Osteoblast (primary cell): ENCODE results near the gene EFHB. TPM values are rescaled to one million over a fixed set of nuclear protein-coding genes. Genes with fewer than 3 reads are reported as not detected.
"Not testable (repeated sequence)": the region's sequence is repeated elsewhere in the genome, so short reads cannot be mapped to it uniquely, and the experiment has no call there.

Experiments
- DNase-seq: peaks from one replicate; pipeline ENCODE4 v3.0.0; 2011; ENCODE audit warnings: low spot score, mixed read lengths; ENCODE audit not compliant: insufficient read length; ENCODE audit errors: missing footprints
- H2AFZ ChIP-seq: 2 replicates; pipeline ENCODE4 v1.6.0; 2011; ENCODE audit warnings: mild to moderate bottlenecking, low read length
- H3K27ac ChIP-seq: 2 replicates; pipeline ENCODE4 v1.5.1; 2011; ENCODE audit warnings: mild to moderate bottlenecking, low read depth, low read length, moderate library complexity
- H3K27me3 ChIP-seq: 2 replicates; pipeline ENCODE4 v1.6.0; 2012; ENCODE audit warnings: mild to moderate bottlenecking, control low read depth, inconsistent platforms, low read length, moderate library complexity; ENCODE audit not compliant: insufficient read depth
- H3K36me3 ChIP-seq: 2 replicates; pipeline ENCODE4 v1.5.1; 2011; ENCODE audit warnings: mild to moderate bottlenecking, low read length, control low read depth, moderate library complexity; ENCODE audit not compliant: insufficient read depth
- H3K4me1 ChIP-seq: 2 replicates; pipeline ENCODE4 v1.5.1; 2011; ENCODE audit warnings: mild to moderate bottlenecking, low read length, control low read depth, moderate library complexity; ENCODE audit not compliant: insufficient read depth
- H3K4me2 ChIP-seq: 2 replicates; pipeline ENCODE4 v1.6.0; 2011; ENCODE audit warnings: mild to moderate bottlenecking, low read length; ENCODE audit not compliant: insufficient read depth
- H3K4me3 ChIP-seq: fragments of 200-600 bp; sonication (generic); 3 replicates; pipeline ENCODE4 v1.5.1; 2012; ENCODE audit warnings: mild to moderate bottlenecking, low read length, inconsistent platforms; ENCODE audit not compliant: insufficient read depth
- H3K79me2 ChIP-seq: 2 replicates; pipeline ENCODE4 v1.6.0; 2012; ENCODE audit warnings: mild to moderate bottlenecking, low read length, control low read depth, inconsistent platforms; ENCODE audit not compliant: insufficient read depth
- H3K9me3 ChIP-seq: 2 replicates; pipeline ENCODE4 v1.5.1; 2011; ENCODE audit warnings: low read depth, low read length, control low read depth
- H4K20me1 ChIP-seq: 2 replicates; pipeline ENCODE4 v1.6.0; 2012; ENCODE audit warnings: mild to moderate bottlenecking, low read length, control low read depth; ENCODE audit not compliant: insufficient read depth
- CTCF ChIP-seq: IDR thresholded peaks from 2 replicates; pipeline ENCODE4 v1.5.1; 2011; ENCODE audit warnings: mild to moderate bottlenecking, low read depth, low read length, moderate library complexity; ENCODE audit errors: extremely low read depth
- total RNA-seq: library from RNA; depleted of rRNA; stranded (reverse); fragments of >200 nt; gene quantifications from 2 replicates; pipeline ENCODE4 v1.2.3, GENCODE V29; 2012

EFHB gene
- total RNA-seq, 1 donor: 1.8 TPM

- TF ChIP-seq CTCF: no peak
- Histone ChIP-seq H3K27ac (no peak overlapping the region), H3K36me3 (no peaks in the 10 kb centered on the region), H3K4me3 (no peak overlapping the region), H3K4me1 (no peaks in the 10 kb centered on the region), H4K20me1 (no peaks in the 10 kb centered on the region), H3K4me2 (no peak overlapping the region), H2AFZ (no peak overlapping the region), H3K27me3 (no peaks in the 10 kb centered on the region), H3K9me3 (no peaks in the 10 kb centered on the region), H3K79me2 (no peaks in the 10 kb centered on the region)
- no peak for DNase-seq
Observed at GRCh38 chr3:19877656-19878055, 56.4 kb downstream of the EFHB start.

GRCh38 chr3:19866751-19867347, 67.2 kb downstream of the EFHB start:
- no peaks in the 10 kb centered on the region for H3K9me3 ChIP-seq
- no peaks in the 10 kb centered on the region for H3K79me2 ChIP-seq
- no peaks in the 10 kb centered on the region for H3K36me3 ChIP-seq
- no peaks in the 10 kb centered on the region for H4K20me1 ChIP-seq
- DNase-seq: peak; percentile 60
- no peak overlapping the region for H3K27ac ChIP-seq
- no peak overlapping the region for H3K4me2 ChIP-seq
- TF ChIP-seq CTCF: peak; percentile 78
- H3K27me3 ChIP-seq: no peaks in the 10 kb centered on the region
- H3K4me1 ChIP-seq: no peaks in the 10 kb centered on the region
- no peak overlapping the region for H2AFZ ChIP-seq
- H3K4me3 ChIP-seq: no peak overlapping the region

- DNase-seq, H3K4me1 ChIP-seq, H4K20me1 ChIP-seq, H3K4me3 ChIP-seq, H3K36me3 ChIP-seq, H3K27ac ChIP-seq, H3K79me2 ChIP-seq, H3K9me3 ChIP-seq, H3K27me3 ChIP-seq, H2AFZ ChIP-seq, H3K4me2 ChIP-seq: not testable (repeated sequence)
Observed at GRCh38 chr3:19855318-19855717, 78.7 kb downstream of the EFHB start.

- H3K27ac ChIP-seq, DNase-seq, H3K4me1 ChIP-seq, H3K9me3 ChIP-seq, H3K79me2 ChIP-seq, H2AFZ ChIP-seq, H3K36me3 ChIP-seq, H4K20me1 ChIP-seq, H3K4me3 ChIP-seq, H3K27me3 ChIP-seq, H3K4me2 ChIP-seq: not testable (repeated sequence)
Observed at GRCh38 chr3:19846609-19847008, 87.4 kb downstream of the EFHB start.

Other genes starting within 250 kb of the EFHB start
- gene RAB5A, start 12.9 kb upstream of the EFHB start, total RNA-seq: 69.1 and 88.1 TPM in 2 replicates
- not detected in 2 replicates for gene PP2D1, start 78.0 kb upstream of the EFHB start, total RNA-seq
- gene KAT2B, start 106.2 kb upstream of the EFHB start, total RNA-seq: 11.8 and 15.9 TPM in 2 replicates